GM12878 (cell line): ENCODE results near the gene ZNF672. TPM values are rescaled to one million over a fixed set of nuclear protein-coding genes. Genes with fewer than 3 reads are reported as not detected.

Experiments
- ASH2L ChIP-seq: fragments of 300-600, 200-600 bp; sonication (generic); IDR thresholded peaks from 2 replicates; pipeline ENCODE4 v1.6.1; 2017; ENCODE audit warnings: low read depth, mild to moderate bottlenecking, borderline replicate concordance
- CBFB ChIP-seq: IDR thresholded peaks from 2 replicates; pipeline ENCODE4 v1.6.1; 2016; ENCODE audit warnings: antibody characterized with exemption, low read depth
- EED ChIP-seq: sonication (generic); IDR thresholded peaks from 2 replicates; pipeline ENCODE4 v1.6.1; 2016; ENCODE audit warnings: antibody characterized with exemption, low read depth
- ETV6 ChIP-seq, 2 experiments: fragments of 450-650 bp in 1 of 2; IDR thresholded peaks in 1 of 2; conservative IDR thresholded peaks in 1 of 2; 2 replicates each; pipeline ENCODE4 v1.6.1; 2014; ENCODE audit warnings: antibody characterized with exemption in 1 of 2, borderline replicate concordance in 1 of 2, low read depth in 1 of 2, mild to moderate bottlenecking in 1 of 2, moderate library complexity in 1 of 2
- EZH2 ChIP-seq: IDR thresholded peaks from 2 replicates; pipeline ENCODE4 v1.6.1; 2012; ENCODE audit warnings: low read depth, mild to moderate bottlenecking, control low read depth, inconsistent platforms, low read length, borderline replicate concordance; ENCODE audit not compliant: control insufficient read depth
- HDAC6 ChIP-seq: fragments of 200-600 bp; sonication (generic); IDR thresholded peaks from one replicate; pipeline ENCODE4 v1.8.0; 2017; ENCODE audit warnings: antibody characterized with exemption; ENCODE audit not compliant: unreplicated experiment
- KAT2A ChIP-seq: conservative IDR thresholded peaks from 2 replicates; pipeline ENCODE4 v1.6.1; 2011; ENCODE audit warnings: low read depth, low read length; ENCODE audit not compliant: control insufficient read depth
- MAX ChIP-seq: IDR thresholded peaks from 2 replicates; pipeline ENCODE4 v1.6.1; 2012; ENCODE audit warnings: low read depth, low read length, improper control_type of control experiment
- MTA3 ChIP-seq: IDR thresholded peaks from 2 replicates; pipeline ENCODE4 v1.6.1; 2012; ENCODE audit warnings: low read length, inconsistent platforms, borderline replicate concordance
- NKRF ChIP-seq: fragments of 450-650 bp; conservative IDR thresholded peaks from 2 replicates; pipeline ENCODE4 v1.6.1; 2017; ENCODE audit warnings: mild to moderate bottlenecking, moderate library complexity
- NR2C1 ChIP-seq: fragments of 450-650 bp; IDR thresholded peaks from 2 replicates; pipeline ENCODE4 v1.6.1; 2017; ENCODE audit warnings: antibody characterized with exemption, mild to moderate bottlenecking, moderate library complexity
- PKNOX1 ChIP-seq: fragments of 450-650 bp; IDR thresholded peaks from 2 replicates; pipeline ENCODE4 v1.6.1; 2016; ENCODE audit warnings: mild to moderate bottlenecking
- RAD21 ChIP-seq: IDR thresholded peaks from 2 replicates; pipeline ENCODE4 v1.6.1; 2011; ENCODE audit warnings: mild to moderate bottlenecking, low read depth, low read length, moderate library complexity; ENCODE audit not compliant: insufficient read depth
- SMAD1 ChIP-seq: fragments of 450-650 bp; IDR thresholded peaks from 2 replicates; pipeline ENCODE4 v1.6.1; 2018; ENCODE audit warnings: mild to moderate bottlenecking, low read depth; ENCODE audit not compliant: partially characterized antibody
- SPI1 ChIP-seq: IDR thresholded peaks from 2 replicates; pipeline ENCODE4 v1.6.1; 2011; ENCODE audit warnings: low read depth, mild to moderate bottlenecking, low read length, moderate library complexity, borderline replicate concordance; ENCODE audit not compliant: insufficient read depth
- TARDBP ChIP-seq: IDR thresholded peaks from 2 replicates; pipeline ENCODE4 v1.6.1; 2016; ENCODE audit warnings: borderline replicate concordance
- USF2 ChIP-seq: IDR thresholded peaks from 2 replicates; pipeline ENCODE4 v1.6.1; 2011; ENCODE audit warnings: low read depth, low read length, improper control_type of control experiment, borderline replicate concordance
- ZNF687 ChIP-seq: fragments of 450-650 bp; IDR thresholded peaks from 2 replicates; pipeline ENCODE4 v1.6.1; 2017; ENCODE audit warnings: mild to moderate bottlenecking, moderate library complexity
- ZZZ3 ChIP-seq: IDR thresholded peaks from 2 replicates; pipeline ENCODE4 v1.6.1; 2011; ENCODE audit warnings: low read depth; ENCODE audit not compliant: control insufficient read depth, insufficient read length
- polyA plus RNA-seq, 11 experiments: library from polyadenylated mRNA; depleted of rRNA in 4 of 11; unstranded in 6 of 11; stranded (reverse) in 5 of 11; fragments of >200 nt; fragmentation: Nextera tagmentation in 4 of 11; fragmentation: Illumina TruSeq in 1 of 11; extraction: Ambion mirVana in 4 of 11; extraction: Trizol in 1 of 11; gene quantifications; 1 replicate in 1 of 11; 2 replicates in 10 of 11; pipeline versions ENCODE4 v1.2.1 to v1.2.3, GENCODE V29; 2011 to 2016; ENCODE audit warnings: inconsistent platforms in 2 of 11, missing spikeins in 2 of 11, low read depth in 1 of 11
- total RNA-seq, 4 experiments: library from RNA; depleted of rRNA in 3 of 4; stranded (reverse); fragments of >200 nt in 3 of 4; fragmentation: Illumina TruSeq in 1 of 4; extraction: Trizol in 1 of 4; gene quantifications; 2 replicates each; pipeline versions ENCODE4 v1.2.1 to v1.2.3, GENCODE V29; 2013 to 2021
- TF ChIP-seq, protein P1 (sequence below): IDR thresholded peaks from 2 replicates; pipeline ENCODE4 v1.6.1; 2011; ENCODE audit warnings: borderline replicate concordance, low read depth, mild to moderate bottlenecking, moderate library complexity, mixed read lengths, low read length; ENCODE audit not compliant: insufficient read depth; ENCODE audit errors: extremely low read length

Gene ZNF672
- total and polyA plus RNA-seq, 10 of the 15 experiments (the other 5 are each of a cell fraction or from before 2014, with no cell fraction given), result 2.9 to 51.3 (median 39.8) TPM

GRCh38 chr1:248872752-248873408 is 34.9 kb downstream of the ZNF672 start (continued):
- TF ChIP-seq NKRF, result peak; percentile 47; the same call in 1 of the 2 replicates
- TF ChIP-seq ZZZ3, result no peak
- TF ChIP-seq, protein P1, sequence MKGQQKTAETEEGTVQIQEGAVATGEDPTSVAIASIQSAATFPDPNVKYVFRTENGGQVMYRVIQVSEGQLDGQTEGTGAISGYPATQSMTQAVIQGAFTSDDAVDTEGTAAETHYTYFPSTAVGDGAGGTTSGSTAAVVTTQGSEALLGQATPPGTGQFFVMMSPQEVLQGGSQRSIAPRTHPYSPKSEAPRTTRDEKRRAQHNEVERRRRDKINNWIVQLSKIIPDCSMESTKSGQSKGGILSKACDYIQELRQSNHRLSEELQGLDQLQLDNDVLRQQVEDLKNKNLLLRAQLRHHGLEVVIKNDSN, result no peak
- no peak for TF ChIP-seq PKNOX1
- TF ChIP-seq RAD21, result no peak
- TF ChIP-seq MTA3, result no peak
- no peak for TF ChIP-seq ASH2L
- no peak for TF ChIP-seq EZH2
- TF ChIP-seq TARDBP, result no peak
- no peak for TF ChIP-seq EED
- no peak for TF ChIP-seq ETV6 (conservative IDR thresholded peaks at IDR 0.05 in 1 of 2, IDR thresholded peaks at IDR 0.05 in 1 of 2; ENCODE audit: borderline replicate concordance in 1 of 2, low read depth in 1 of 2)
- no peak for TF ChIP-seq NR2C1
- no peak for TF ChIP-seq SPI1
- TF ChIP-seq CBFB, result no peak
- TF ChIP-seq SMAD1, result no peak
- no peak for TF ChIP-seq USF2
- no peak for TF ChIP-seq MAX
- TF ChIP-seq KAT2A, result no peak
- peak; percentile 55; the same call in 1 of the 2 replicates for TF ChIP-seq ZNF687
- no peak for TF ChIP-seq HDAC6
